GM12864 (cell line): ENCODE data around the gene PLCB4.

Experiments used
- DNase-seq: peaks from one replicate; pipeline ENCODE4 v3.0.0-alpha.2; 2011; ENCODE audit warnings: low read depth
- H3K4me3 ChIP-seq: 2 replicates; pipeline ENCODE4 v1.5.1; 2011; ENCODE audit warnings: mild to moderate bottlenecking, low read depth, low read length, control low read depth
- TF ChIP-seq, protein P1 (sequence below): IDR thresholded peaks from 2 replicates; pipeline ENCODE4 v1.5.1; 2011; ENCODE audit warnings: low read depth, mild to moderate bottlenecking, moderate library complexity, low read length, control low read depth, inconsistent platforms; ENCODE audit errors: missing control alignments

PLCB4 gene

DNA sequence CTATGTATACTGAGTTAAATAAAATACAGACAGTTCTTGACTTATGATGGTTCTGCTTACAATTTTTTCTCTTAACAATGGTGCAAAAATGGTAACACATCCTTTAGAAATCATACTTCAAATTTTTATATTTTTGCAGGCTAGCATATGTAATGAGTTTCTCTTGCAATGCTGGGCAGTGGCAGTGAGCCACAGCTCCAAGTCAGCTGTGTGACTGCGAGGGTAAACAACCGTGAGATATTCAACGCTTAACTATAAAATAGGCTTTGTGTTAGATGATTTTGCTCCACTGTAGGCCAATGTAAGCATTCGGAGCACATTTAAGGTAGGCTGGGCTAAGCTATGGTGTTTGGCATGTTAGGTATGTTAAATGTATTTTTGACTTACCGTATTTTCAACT is 136.1 kb downstream of the PLCB4 start:
- H3K4me3 ChIP-seq: no peak overlapping the region
- DNase-seq: no peak
- TF ChIP-seq, protein P1, sequence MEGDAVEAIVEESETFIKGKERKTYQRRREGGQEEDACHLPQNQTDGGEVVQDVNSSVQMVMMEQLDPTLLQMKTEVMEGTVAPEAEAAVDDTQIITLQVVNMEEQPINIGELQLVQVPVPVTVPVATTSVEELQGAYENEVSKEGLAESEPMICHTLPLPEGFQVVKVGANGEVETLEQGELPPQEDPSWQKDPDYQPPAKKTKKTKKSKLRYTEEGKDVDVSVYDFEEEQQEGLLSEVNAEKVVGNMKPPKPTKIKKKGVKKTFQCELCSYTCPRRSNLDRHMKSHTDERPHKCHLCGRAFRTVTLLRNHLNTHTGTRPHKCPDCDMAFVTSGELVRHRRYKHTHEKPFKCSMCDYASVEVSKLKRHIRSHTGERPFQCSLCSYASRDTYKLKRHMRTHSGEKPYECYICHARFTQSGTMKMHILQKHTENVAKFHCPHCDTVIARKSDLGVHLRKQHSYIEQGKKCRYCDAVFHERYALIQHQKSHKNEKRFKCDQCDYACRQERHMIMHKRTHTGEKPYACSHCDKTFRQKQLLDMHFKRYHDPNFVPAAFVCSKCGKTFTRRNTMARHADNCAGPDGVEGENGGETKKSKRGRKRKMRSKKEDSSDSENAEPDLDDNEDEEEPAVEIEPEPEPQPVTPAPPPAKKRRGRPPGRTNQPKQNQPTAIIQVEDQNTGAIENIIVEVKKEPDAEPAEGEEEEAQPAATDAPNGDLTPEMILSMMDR: no peak

DNA sequence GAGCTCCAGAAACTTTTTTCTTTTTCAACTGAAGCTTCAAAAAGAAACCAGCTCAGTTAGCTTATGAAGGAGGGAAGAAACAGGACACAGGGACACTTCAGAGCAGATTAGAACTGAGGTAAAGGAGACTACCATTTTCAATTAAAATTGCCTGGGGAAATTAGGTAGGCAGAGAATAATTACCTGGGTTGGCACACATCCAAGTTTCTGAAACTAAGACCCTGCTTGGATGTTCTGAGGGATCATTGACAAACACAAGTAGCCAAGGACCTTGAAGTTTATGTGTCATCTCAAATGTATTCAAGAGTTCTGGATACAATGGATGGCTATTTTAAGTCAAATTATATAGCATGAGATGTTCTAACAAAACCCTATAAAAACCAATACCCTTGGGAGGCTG is 137.6 kb downstream of the PLCB4 start:
- TF ChIP-seq, protein P1: no peak
- H3K4me3 ChIP-seq: no peak overlapping the region
- no peak for DNase-seq

DNA sequence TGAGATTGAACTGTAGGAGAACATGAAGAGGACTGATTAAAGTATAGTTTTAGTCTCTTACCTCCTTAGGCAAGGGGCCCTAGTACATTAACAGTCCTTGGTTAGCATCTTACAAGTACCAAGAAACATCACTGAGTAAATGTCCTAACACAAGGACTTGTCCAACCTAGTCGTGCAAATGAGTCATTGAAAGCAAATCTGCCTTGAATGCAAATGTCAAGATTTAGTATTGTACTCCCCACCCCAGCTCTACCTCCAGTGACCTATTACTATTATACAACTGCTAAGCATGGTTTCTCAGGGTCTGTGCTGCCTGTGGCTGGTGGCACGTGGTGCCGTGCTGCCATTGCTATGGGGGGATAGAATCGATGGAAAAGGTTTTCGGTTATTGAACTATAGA is 138.4 kb downstream of the PLCB4 start:
- TF ChIP-seq, protein P1: no peak
- H3K4me3 ChIP-seq: no peak overlapping the region
- no peak for DNase-seq

DNA sequence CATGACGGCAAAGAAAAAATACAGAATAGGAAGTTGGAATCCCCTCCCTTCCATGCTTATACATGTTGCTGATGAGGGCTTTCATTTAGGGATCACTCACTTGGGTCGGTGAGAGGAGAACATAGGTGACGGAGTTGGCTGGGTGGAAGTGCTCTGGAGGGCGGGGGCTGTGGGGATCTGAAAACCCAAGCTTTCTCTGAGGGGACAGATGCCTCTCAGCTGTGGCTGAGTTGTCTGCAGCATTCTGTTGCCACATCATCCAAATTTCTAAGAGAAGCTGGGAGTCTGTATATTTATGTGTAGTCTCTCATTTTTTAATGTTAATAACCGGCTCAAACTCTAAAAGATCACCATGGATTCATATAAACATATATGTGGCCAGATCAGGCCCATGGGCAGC is 141.5 kb downstream of the PLCB4 start:
- DNase-seq: no peak
- TF ChIP-seq, protein P1: no peak
- H3K4me3 ChIP-seq: no peak overlapping the region

DNA sequence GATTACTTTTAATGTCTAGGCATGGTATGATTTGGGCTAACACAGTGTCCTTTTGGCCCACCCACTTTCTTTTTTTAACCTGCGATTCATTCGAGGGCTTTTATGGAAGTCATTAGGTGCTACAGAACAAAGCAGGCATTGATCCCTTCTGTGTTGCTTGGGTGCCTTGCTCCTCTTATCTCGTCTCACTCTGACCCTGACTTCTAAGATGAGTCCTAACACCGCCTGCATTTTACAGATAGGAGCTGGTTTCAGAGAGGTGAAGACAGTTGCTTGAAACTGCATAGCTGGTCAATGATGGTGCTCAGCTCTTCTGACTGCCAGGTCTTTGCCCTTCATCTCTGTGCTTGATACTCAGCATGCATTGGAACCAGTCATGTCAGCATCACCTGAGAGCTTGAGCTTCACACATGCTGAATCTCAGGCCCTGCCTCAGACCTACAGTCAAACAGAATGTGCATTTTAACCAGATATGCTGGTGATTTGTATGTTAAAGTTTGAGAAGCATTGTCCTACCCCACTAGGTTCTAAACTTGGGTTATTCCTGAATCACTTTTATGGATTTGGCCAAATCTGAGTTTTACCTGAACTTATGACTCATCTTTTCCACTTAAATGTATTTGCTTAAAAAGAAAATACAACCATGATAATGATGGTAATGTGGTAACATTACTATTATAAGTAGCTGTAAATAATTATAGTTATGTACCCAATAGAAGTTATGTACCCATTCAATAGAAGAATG is 142.3 kb downstream of the PLCB4 start:
- TF ChIP-seq, protein P1: no peak
- H3K4me3 ChIP-seq: no peak overlapping the region
- DNase-seq: no peak

DNA sequence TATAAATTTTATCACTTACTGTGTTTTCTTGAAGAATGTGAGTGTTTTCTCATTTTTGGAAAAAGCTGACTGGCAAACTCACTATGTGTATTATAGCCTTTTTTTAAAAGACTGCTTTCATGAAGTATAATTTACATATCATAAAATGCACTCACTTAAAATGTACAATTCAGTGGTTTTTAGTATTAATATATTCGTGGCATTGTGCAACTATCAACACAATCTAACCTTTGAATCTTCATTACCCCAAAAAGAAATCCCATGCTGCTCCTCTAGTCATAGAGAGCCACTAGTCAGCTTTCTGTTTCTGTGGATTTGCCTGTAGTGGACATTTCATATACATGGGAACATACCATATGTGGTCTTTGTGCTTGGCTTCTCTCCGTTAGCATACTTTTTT is 143.8 kb downstream of the PLCB4 start:
- H3K4me3 ChIP-seq: no peak overlapping the region
- DNase-seq: no peak
- TF ChIP-seq, protein P1: no peak

DNA sequence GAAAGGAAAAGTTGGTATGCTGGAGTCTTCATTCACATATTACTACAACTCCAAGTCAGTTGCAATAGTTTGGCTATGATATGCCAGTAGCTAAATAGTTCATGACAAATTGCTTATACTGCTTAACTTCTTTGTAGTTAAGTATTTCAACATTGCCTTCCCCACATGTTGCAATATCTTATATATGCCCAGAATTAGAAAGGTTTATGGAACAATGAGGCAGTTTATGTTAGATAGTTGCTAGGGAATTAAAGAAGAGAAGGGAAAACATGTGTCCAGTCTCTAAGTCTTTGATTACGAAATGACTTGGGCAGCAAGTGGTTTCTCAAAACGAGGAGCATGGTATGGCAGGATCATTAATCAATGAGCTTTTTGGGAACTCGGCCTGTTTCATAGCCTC is 145.8 kb downstream of the PLCB4 start:
- TF ChIP-seq, protein P1: no peak
- no peak overlapping the region for H3K4me3 ChIP-seq
- DNase-seq: no peak
